ENCODE data around the gene DNAI1.
"Not testable (repeated sequence)": the region's sequence is repeated elsewhere in the genome, so short reads cannot be mapped to it uniquely, and the experiment has no call there.

Gene DNAI1

GRCh38 chr9:34451135-34451534 is 7.5 kb upstream of the DNAI1 start:
- DNase-seq (ENCODE audit: low spot score) = no peak

- no peak for DNase-seq (ENCODE audit: low spot score)
Measured at GRCh38 chr9:34451545-34451944, 7.1 kb upstream of the DNAI1 start.

- no peak for DNase-seq (ENCODE audit: low spot score)
Measured at GRCh38 chr9:34452568-34452967, 6.0 kb upstream of the DNAI1 start.

- peak; percentile 53 for DNase-seq (ENCODE audit: low spot score)
Measured at GRCh38 chr9:34454571-34455065, 4.0 kb upstream of the DNAI1 start.

GRCh38 chr9:34456151-34456550 is 2.5 kb upstream of the DNAI1 start:
- no peak for DNase-seq (ENCODE audit: low spot score)

GRCh38 chr9:34456746-34457145 is 1.9 kb upstream of the DNAI1 start:
- DNase-seq (ENCODE audit: low spot score) = no peak

GRCh38 chr9:34457266-34458012 is 1.2 kb upstream of the DNAI1 start:
- peak; percentile 18 for DNase-seq (ENCODE audit: low spot score)

- DNase-seq (ENCODE audit: low spot score) = no peak
Measured at GRCh38 chr9:34458959-34459340, 345 bp downstream of the DNAI1 start.

- no peak for DNase-seq (ENCODE audit: low spot score)
Measured at GRCh38 chr9:34459356-34459755, 751 bp downstream of the DNAI1 start.

GRCh38 chr9:34459941-34460340 is 1.3 kb downstream of the DNAI1 start:
- peak; percentile 36 for DNase-seq (ENCODE audit: low spot score)

- DNase-seq (ENCODE audit: low spot score) = peak; percentile 43
Measured at GRCh38 chr9:34463098-34463900, 4.7 kb downstream of the DNAI1 start.

GRCh38 chr9:34463901-34464232 is 5.3 kb downstream of the DNAI1 start:
- no peak for DNase-seq (ENCODE audit: low spot score)

- no peak for DNase-seq (ENCODE audit: low spot score)
Measured at GRCh38 chr9:34464571-34464970, 6.0 kb downstream of the DNAI1 start.

- DNase-seq (ENCODE audit: low spot score) = no peak
Measured at GRCh38 chr9:34465468-34465867, 6.9 kb downstream of the DNAI1 start.

- DNase-seq (ENCODE audit: low spot score) = no peak
Measured at GRCh38 chr9:34475097-34475496, 16.5 kb downstream of the DNAI1 start.

GRCh38 chr9:34477541-34477940 is 18.9 kb downstream of the DNAI1 start:
- no peak for DNase-seq (ENCODE audit: low spot score)

- no peak for DNase-seq (ENCODE audit: low spot score)
Measured at GRCh38 chr9:34479431-34479866, 20.8 kb downstream of the DNAI1 start.

- DNase-seq (ENCODE audit: low spot score) = not testable (repeated sequence)
Measured at GRCh38 chr9:34481620-34482019, 23.0 kb downstream of the DNAI1 start.

GRCh38 chr9:34482746-34483145 is 24.1 kb downstream of the DNAI1 start:
- not testable (repeated sequence) for DNase-seq (ENCODE audit: low spot score)

- DNase-seq (ENCODE audit: low spot score) = no peak
Measured at GRCh38 chr9:34484678-34485077, 26.1 kb downstream of the DNAI1 start.

- no peak for DNase-seq (ENCODE audit: low spot score)
Measured at GRCh38 chr9:34485822-34486221, 27.2 kb downstream of the DNAI1 start.

- no peak for DNase-seq (ENCODE audit: low spot score)
Measured at GRCh38 chr9:34486572-34486971, 28.0 kb downstream of the DNAI1 start.

GRCh38 chr9:34490360-34490759 is 31.8 kb downstream of the DNAI1 start:
- DNase-seq (ENCODE audit: low spot score) = no peak
